B cell (primary cell): ENCODE data around the gene TECPR2. TPM values are rescaled to one million over a fixed set of nuclear protein-coding genes. Genes with fewer than 3 reads are reported as not detected.
"Not testable (repeated sequence)": the region's sequence is repeated elsewhere in the genome, so short reads cannot be mapped to it uniquely, and the experiment has no call there.

Source experiments
- ATAC-seq: fragments of 200-7000 bp; cut with Tn5 transposase; one replicate; pipeline ENCODE4 v1.10.0; 2021; ENCODE audit warnings: low read depth, mild to moderate bottlenecking, moderate number of reproducible peaks, moderate library complexity
- CTCF ChIA-PET: fragments of 350-600 bp; sonication (Branson Sonifier 250); formaldehyde crosslinking; loops from one replicate; lab custom pipeline; 2021; ENCODE audit warnings: antibody characterized with exemption, inconsistent platforms; lab: Charles Lee
- POLR2A ChIA-PET: fragments of 350-600 bp; sonication (Branson Sonifier 250); formaldehyde crosslinking; loops from one replicate; lab custom pipeline; 2021; ENCODE audit warnings: antibody characterized with exemption; lab: Charles Lee
- DNase-seq: peaks from one replicate; pipeline ENCODE4 v3.0.0; 2013
- H2AFZ ChIP-seq: 2 replicates; pipeline ENCODE4 v1.6.1; 2012; ENCODE audit warnings: mild to moderate bottlenecking, low read depth, low read length; ENCODE audit not compliant: insufficient read depth, poor library complexity, severe bottlenecking
- H3K27ac ChIP-seq, 2 donors: 1 replicate in 1 of 2; 2 replicates in 1 of 2; pipeline ENCODE4 v1.5.1; 2012 to 2013; ENCODE audit warnings: low read length in 2 of 2, mild to moderate bottlenecking in 2 of 2, moderate library complexity in 1 of 2
- H3K27me3 ChIP-seq, 4 experiments: fragments of 200-600 bp in 1 of 4; sonication (generic) in 1 of 4; replicated peaks in 1 of 4; 1 replicate in 2 of 4; 2 replicates in 2 of 4; pipeline versions ENCODE4 v1.6.1 to v1.7.0; 2013 to 2016; ENCODE audit warnings: low read length in 3 of 4, mild to moderate bottlenecking in 2 of 4, mixed read lengths in 1 of 4, moderate library complexity in 1 of 4; ENCODE audit not compliant: insufficient read depth in 4 of 4, control insufficient read depth in 3 of 4; ENCODE audit errors: control extremely low read depth in 1 of 4
- H3K36me3 ChIP-seq, 2 experiments: replicated peaks in 1 of 2; 1 replicate in 1 of 2; 2 replicates in 1 of 2; pipeline versions ENCODE4 v1.6.1 to v1.7.1; 2013; ENCODE audit warnings: low read length in 1 of 2; ENCODE audit not compliant: insufficient read depth in 2 of 2, control insufficient read depth in 1 of 2; ENCODE audit errors: control extremely low read depth in 1 of 2, extremely low read depth in 1 of 2
- H3K4me1 ChIP-seq, 2 donors: fragments of 200-600 bp in 1 of 2; sonication (generic) in 1 of 2; 1 replicate in 1 of 2; 2 replicates in 1 of 2; pipeline versions ENCODE4 v1.5.1 to v1.6.1; 2013 to 2017; ENCODE audit warnings: low read length in 2 of 2; ENCODE audit not compliant: control insufficient read depth in 2 of 2, insufficient read depth in 2 of 2
- H3K4me2 ChIP-seq: replicated peaks from 2 replicates; pipeline ENCODE3; 2012; ENCODE audit warnings: mild to moderate bottlenecking, low read depth, low read length; ENCODE audit not compliant: poor library complexity, severe bottlenecking
- H3K4me3 ChIP-seq, 5 experiments: fragments of 200-600 bp in 1 of 5; sonication (generic) in 1 of 5; 1 replicate in 3 of 5; 2 replicates in 2 of 5; pipeline versions ENCODE4 v1.5.1 to v1.7.0; 2011 to 2016; ENCODE audit warnings: low read length in 4 of 5, mild to moderate bottlenecking in 4 of 5, low read depth in 2 of 5, control low read depth in 1 of 5, moderate library complexity in 1 of 5; ENCODE audit not compliant: insufficient read depth in 1 of 5; ENCODE audit errors: control extremely low read depth in 1 of 5, extremely low read depth in 1 of 5
- H3K79me2 ChIP-seq: fragments of 200-600 bp; sonication (generic); one replicate; pipeline ENCODE4 v1.6.0; 2016; ENCODE audit warnings: low read length; ENCODE audit not compliant: control insufficient read depth, insufficient read depth
- H3K9ac ChIP-seq: fragments of 200-600 bp; sonication (generic); 2 replicates; pipeline ENCODE4 v1.6.1; 2017; ENCODE audit warnings: mild to moderate bottlenecking, low read length, moderate library complexity
- H3K9me3 ChIP-seq, 3 donors: one replicate each; pipeline versions ENCODE4 v1.6.1 to v1.7.1; 2013; ENCODE audit warnings: low read length in 2 of 3; ENCODE audit not compliant: control insufficient read depth in 2 of 3, insufficient read depth in 1 of 3; ENCODE audit errors: control extremely low read depth in 1 of 3
- H4K20me1 ChIP-seq: 2 replicates; pipeline ENCODE4 v1.6.0; 2012; ENCODE audit warnings: mild to moderate bottlenecking, low read length; ENCODE audit not compliant: insufficient read depth, control insufficient read depth, poor library complexity, severe bottlenecking
- H3K27ac Mint-ChIP-seq: one replicate; pipeline ENCODE4 v1.8.0; 2021; ENCODE audit warnings: mixed read lengths
- H3K27me3 Mint-ChIP-seq: one replicate; pipeline ENCODE4 v1.8.0; 2021; ENCODE audit warnings: mixed read lengths
- H3K4me1 Mint-ChIP-seq: one replicate; pipeline ENCODE4 v1.8.0; 2021; ENCODE audit warnings: mixed read lengths
- H3K4me3 Mint-ChIP-seq: one replicate; pipeline ENCODE4 v1.8.0; 2021; ENCODE audit warnings: mixed read lengths
- H3K9me3 Mint-ChIP-seq: one replicate; pipeline ENCODE4 v1.8.0; 2022; ENCODE audit warnings: mixed read lengths; ENCODE audit not compliant: insufficient read depth
- CTCF ChIP-seq: fragments of 200-600 bp; IDR thresholded peaks from one replicate; pipeline ENCODE4 v1.8.0; 2022; ENCODE audit warnings: antibody characterized with exemption, mild to moderate bottlenecking
- EZH2 ChIP-seq: IDR thresholded peaks from 2 replicates; pipeline ENCODE4 v1.6.1; 2012; ENCODE audit warnings: borderline replicate concordance, low read depth, mild to moderate bottlenecking, moderate library complexity, low read length; ENCODE audit not compliant: insufficient read depth, poor library complexity, severe bottlenecking
- WGBS: methylation state at CpG from one replicate; pipeline ENCODE4 v1.1.5; 2013; ENCODE audit warnings: missing lambda C conversion rate; ENCODE audit not compliant: insufficient coverage; 5-methylcytosine and 5-hydroxymethylcytosine counted together
- intact Hi-C: fragments of 100-400 bp; cut with micrococcal nuclease; formaldehyde crosslinking; loops from one replicate; pipeline ENCODE4 v1.10.0; 2022
- polyA plus RNA-seq: library from polyadenylated mRNA; depleted of rRNA; stranded (reverse); fragments of >200 nt; gene quantifications from 2 replicates; pipeline ENCODE4 v1.2.3, GENCODE V29; 2012
- total RNA-seq, 2 donors: library from RNA; stranded (reverse); fragments of 120-200 nt in 1 of 2; gene quantifications; 1 replicate in 1 of 2; 2 replicates in 1 of 2; pipeline versions ENCODE4 v1.2.3 to v1.2.4, GENCODE V29; 2013 to 2022

TECPR2 gene
- total and polyA plus RNA-seq, 2 donors (not counting 1 experiment from before 2014, with no cell fraction given), result 4.7 to 10.8 TPM

- POLR2A ChIA-PET, result no interaction called here
Measured at GRCh38 chr14:102351023-102351422, 11.7 kb upstream of the TECPR2 start.

DNA sequence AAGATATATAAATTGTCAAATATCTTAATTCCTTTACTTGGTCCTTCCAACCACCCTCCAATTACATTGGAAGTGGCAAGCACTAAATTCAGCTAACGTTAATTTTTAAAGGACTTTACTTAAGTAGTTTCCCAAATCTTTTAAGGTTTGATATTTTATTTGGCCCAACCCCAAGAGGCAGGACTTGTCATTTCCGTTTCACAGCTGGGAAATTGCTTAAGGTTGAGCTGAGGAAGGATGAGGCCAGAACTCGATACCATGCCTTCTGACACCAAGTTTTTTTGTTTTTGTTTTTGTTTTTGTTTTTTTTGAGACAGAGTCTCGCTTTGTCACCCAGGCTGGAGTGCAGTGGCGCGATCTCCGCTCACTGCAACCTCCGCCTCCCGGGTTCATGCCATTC, 11.1 kb upstream of the TECPR2 start:
- DNase-seq, ATAC-seq, H4K20me1 ChIP-seq, POLR2A ChIA-PET, H3K4me3 ChIP-seq, H3K27me3 Mint-ChIP-seq, H3K79me2 ChIP-seq, H2AFZ ChIP-seq, H3K27ac ChIP-seq, H3K4me3 Mint-ChIP-seq, H3K9me3 Mint-ChIP-seq, H3K4me1 Mint-ChIP-seq, H3K27ac Mint-ChIP-seq, H3K4me2 ChIP-seq, H3K27me3 ChIP-seq, H3K9ac ChIP-seq, H3K9me3 ChIP-seq, H3K4me1 ChIP-seq, intact Hi-C loops: not testable (repeated sequence)
- 100% methylated on average over 8 of the region's 9 CpGs for WGBS
- H3K36me3 ChIP-seq, result peaks cover 0 to 73% of the 10 kb centered on the region in 2 experiments
- CTCF ChIA-PET, result interaction anchor here (0.6 kb wide), 1 partner anchor 671 kb away, joined by 6 read pairs; no protein-coding TSS in a partner anchor

More at GRCh38 chr14:102351023-102351422, 11.7 kb upstream of the TECPR2 start:
- 94% methylated on average over 5 of the region's 10 CpGs for WGBS
- peaks cover 3% of the 10 kb centered on the region for H4K20me1 ChIP-seq
- TF ChIP-seq CTCF, result no peak
- no peak for TF ChIP-seq EZH2
- H3K27ac ChIP-seq, result no peak overlapping the region
- CTCF ChIA-PET, result no interaction called here
- peaks cover 10% of the 10 kb centered on the region for H3K79me2 ChIP-seq
- no peaks in the 10 kb centered on the region for H3K4me1 ChIP-seq
- no peak overlapping the region for H3K4me2 ChIP-seq
- no peak overlapping the region for H3K9ac ChIP-seq
- peaks cover 0 to 74% of the 10 kb centered on the region in 2 experiments for H3K36me3 ChIP-seq
- ATAC-seq, result no peak
- H3K9me3 Mint-ChIP-seq, result no peaks in the 10 kb centered on the region
- intact Hi-C loops, result no loop called here
- no peaks in the 10 kb centered on the region for H3K9me3 ChIP-seq
- no peaks in the 10 kb centered on the region for H3K27me3 Mint-ChIP-seq
- no peaks in the 10 kb centered on the region for H3K27me3 ChIP-seq
- H3K27ac Mint-ChIP-seq, result no peak overlapping the region
- H2AFZ ChIP-seq, result no peak overlapping the region
- no peak overlapping the region for H3K4me3 ChIP-seq
- DNase-seq, result no peak
- no peak overlapping the region for H3K4me3 Mint-ChIP-seq
- H3K4me1 Mint-ChIP-seq, result no peaks in the 10 kb centered on the region
